Stimulated activated CD8-positive, alpha-beta memory T cell treated with anti-CD3 and anti-CD28 coated beads, Interleukin-15, amount 100 ng/mL, for 4 hours (primary cell): ENCODE measurements around the gene DNAJA4.
A peak's percentile ranks its signal among the peaks of the same experiment; 100 is the strongest.

Source experiments
- DNase-seq, 2 donors: peaks; one replicate each; pipeline ENCODE4 v3.0.0-alpha.2; 2020; ENCODE audit warnings: low read depth in 2 of 2

Gene DNAJA4

GRCh38 chr15:78264304-78265136, at the start of gene DNAJA4:
Gene DNAJA4, plus strand, starts transcription at chr15:78264562. Its CDS starts 202 bp downstream, at chr15:78264764.
- DNase-seq: peak; percentile 30 to 37

GRCh38 chr15:78216276-78217104, 47.9 kb upstream of the DNAJA4 start:
- no peak for DNase-seq

GRCh38 chr15:78220713-78221112, 43.6 kb upstream of the DNAJA4 start:
- DNase-seq: no peak

GRCh38 chr15:78222745-78223395, 41.5 kb upstream of the DNAJA4 start:
- DNase-seq: no peak

GRCh38 chr15:78223396-78224022, 40.9 kb upstream of the DNAJA4 start:
- no peak for DNase-seq

- no peak for DNase-seq
These were observed 40.3 kb upstream of the DNAJA4 start for GRCh38 chr15:78224023-78224411.

GRCh38 chr15:78225783-78226541, 38.4 kb upstream of the DNAJA4 start:
- DNase-seq: no peak

GRCh38 chr15:78228356-78228996, 35.9 kb upstream of the DNAJA4 start:
- DNase-seq: no peak

GRCh38 chr15:78229431-78230406, 34.6 kb upstream of the DNAJA4 start:
- no peak for DNase-seq

GRCh38 chr15:78232951-78233350, 31.4 kb upstream of the DNAJA4 start:
- no peak for DNase-seq

- DNase-seq: no peak
These were observed 30.9 kb upstream of the DNAJA4 start for GRCh38 chr15:78233496-78233895.

- no peak for DNase-seq
These were observed 29.8 kb upstream of the DNAJA4 start, which contains the start of gene ACSBG1 for GRCh38 chr15:78234515-78235040. Gene ACSBG1, minus strand, starts transcription at chr15:78234565. Its CDS starts 64 bp downstream, at chr15:78234501.

GRCh38 chr15:78236491-78236890, 27.9 kb upstream of the DNAJA4 start:
- DNase-seq: no peak

- no peak for DNase-seq
These were observed 27.2 kb upstream of the DNAJA4 start for GRCh38 chr15:78237146-78237545.

GRCh38 chr15:78239811-78240210, 24.6 kb upstream of the DNAJA4 start:
- no peak for DNase-seq

GRCh38 chr15:78241017-78241416, 23.3 kb upstream of the DNAJA4 start:
- peak; percentile 44 to 57 for DNase-seq

GRCh38 chr15:78242128-78242527, 22.2 kb upstream of the DNAJA4 start:
- DNase-seq: no peak

GRCh38 chr15:78243058-78243457, 21.3 kb upstream of the DNAJA4 start:
- no peak for DNase-seq

- DNase-seq: no peak
These were observed 20.8 kb upstream of the DNAJA4 start for GRCh38 chr15:78243491-78243941.
